Activated T-cell treated with anti-CD3 and anti-CD28 coated beads, Interleukin-2, amount 50 U/mL, for 72 hours (primary cell): ENCODE data around the gene DHX8. TPM values are rescaled to one million over a fixed set of nuclear protein-coding genes. Genes with fewer than 3 reads are reported as not detected.

Source experiments
- ATAC-seq, 2 donors: fragments of 150-1000 bp; cut with Tn5 transposase; replicated peaks in 1 of 2; 2 replicates each; pipeline ENCODE4 v1.10.0; 2021; ENCODE audit warnings: moderate library complexity in 2 of 2, mild to moderate bottlenecking in 1 of 2
- DNase-seq, 2 donors: peaks; one replicate each; pipeline ENCODE4 v3.0.0; 2021 to 2022; ENCODE audit warnings: mixed read lengths in 1 of 2
- H3K27ac Mint-ChIP-seq: one replicate; pipeline ENCODE4 v1.8.0; 2022; ENCODE audit warnings: mild to moderate bottlenecking, moderate library complexity, mixed read lengths
- H3K27me3 Mint-ChIP-seq: one replicate; pipeline ENCODE4 v1.8.0; 2022; ENCODE audit warnings: low read depth, mixed read lengths
- H3K36me3 Mint-ChIP-seq, 2 donors: one replicate each; pipeline ENCODE4 v1.8.0; 2022; ENCODE audit warnings: mixed read lengths in 2 of 2, mild to moderate bottlenecking in 1 of 2; ENCODE audit not compliant: insufficient read depth in 2 of 2
- H3K4me1 Mint-ChIP-seq: one replicate; pipeline ENCODE4 v1.8.0; 2022; ENCODE audit warnings: low read depth, mixed read lengths
- H3K4me3 Mint-ChIP-seq, 2 donors: one replicate each; pipeline ENCODE4 v1.8.0; 2022; ENCODE audit warnings: mild to moderate bottlenecking in 2 of 2, mixed read lengths in 2 of 2, moderate library complexity in 2 of 2
- H3K9me3 Mint-ChIP-seq, 2 donors: one replicate each; pipeline ENCODE4 v1.8.0; 2022; ENCODE audit warnings: mixed read lengths in 2 of 2
- total RNA-seq, 2 donors: library from RNA; stranded (reverse); gene quantifications; one replicate each; pipeline ENCODE4 v1.2.3, GENCODE V29; 2022

The DHX8 gene
- total RNA-seq, 2 donors from 2014 or later: 53.8 to 61.1 TPM

- peaks cover 0 to 2% of the 10 kb centered on the region in 2 donors for H3K36me3 Mint-ChIP-seq
- H3K27ac Mint-ChIP-seq: no peak overlapping the region
- H3K27me3 Mint-ChIP-seq: peaks cover 44% of the 10 kb centered on the region
- H3K4me3 Mint-ChIP-seq: no peak overlapping the region
- no peak for ATAC-seq
- H3K9me3 Mint-ChIP-seq: no peaks in the 10 kb centered on the region
- no peak for DNase-seq
- H3K4me1 Mint-ChIP-seq: peaks cover 17% of the 10 kb centered on the region
Observed at GRCh38 chr17:43548689-43549379, 65.1 kb downstream of the DHX8 start.

GRCh38 chr17:43549496-43549895 is 65.7 kb downstream of the DHX8 start:
- Mint-ChIP-seq H3K4me3 (no peak overlapping the region), H3K27me3 (peaks cover 38% of the 10 kb centered on the region), H3K4me1 (peaks cover 16% of the 10 kb centered on the region), H3K27ac (no peak overlapping the region), H3K36me3 (peaks cover 0 to 2% of the 10 kb centered on the region in 2 donors), H3K9me3 (no peaks in the 10 kb centered on the region)
- ATAC-seq (no peak), DNase-seq (no peak)

GRCh38 chr17:43550754-43551153 is 67.0 kb downstream of the DHX8 start:
- Mint-ChIP-seq H3K4me1 (peaks cover 11% of the 10 kb centered on the region), H3K4me3 (no peak overlapping the region), H3K27ac (no peak overlapping the region), H3K9me3 (no peaks in the 10 kb centered on the region), H3K36me3 (no peaks in the 10 kb centered on the region), H3K27me3 (peaks cover 31% of the 10 kb centered on the region)
- no peak for DNase-seq
- ATAC-seq: no peak

- no peak for DNase-seq
- no peak overlapping the region for H3K4me3 Mint-ChIP-seq
- H3K27ac Mint-ChIP-seq: no peak overlapping the region
- no peaks in the 10 kb centered on the region for H3K9me3 Mint-ChIP-seq
- no peak for ATAC-seq
- peaks cover 7% of the 10 kb centered on the region for H3K4me1 Mint-ChIP-seq
- peaks cover 30% of the 10 kb centered on the region for H3K27me3 Mint-ChIP-seq
- no peaks in the 10 kb centered on the region for H3K36me3 Mint-ChIP-seq
Observed at GRCh38 chr17:43552229-43552837, 68.6 kb downstream of the DHX8 start.

- DNase-seq (no peak), ATAC-seq (no peak)
- H3K4me3 Mint-ChIP-seq: no peak overlapping the region
- peaks cover 6% of the 10 kb centered on the region for H3K4me1 Mint-ChIP-seq
- peaks cover 22% of the 10 kb centered on the region for H3K27me3 Mint-ChIP-seq
- no peaks in the 10 kb centered on the region for H3K9me3 Mint-ChIP-seq
- no peaks in the 10 kb centered on the region for H3K36me3 Mint-ChIP-seq
- no peak overlapping the region for H3K27ac Mint-ChIP-seq
Observed at GRCh38 chr17:43553573-43553972, 69.8 kb downstream of the DHX8 start.

GRCh38 chr17:43554857-43555256 is 71.1 kb downstream of the DHX8 start:
- no peak for ATAC-seq
- DNase-seq: no peak

GRCh38 chr17:43556292-43556691 is 72.5 kb downstream of the DHX8 start:
- DNase-seq: no peak
- Mint-ChIP-seq H3K4me3 (no peak overlapping the region), H3K9me3 (no peaks in the 10 kb centered on the region), H3K27me3 (peaks cover 25% of the 10 kb centered on the region), H3K36me3 (no peaks in the 10 kb centered on the region), H3K4me1 (peaks cover 6% of the 10 kb centered on the region), H3K27ac (no peak overlapping the region)
- peak; percentile 27 to 33 for ATAC-seq

More at GRCh38 chr17:43554857-43555256, 71.1 kb downstream of the DHX8 start:
- Mint-ChIP-seq H3K9me3 (no peaks in the 10 kb centered on the region), H3K27ac (no peak overlapping the region), H3K4me1 (peaks cover 6% of the 10 kb centered on the region), H3K27me3 (peaks cover 25% of the 10 kb centered on the region), H3K4me3 (no peak overlapping the region), H3K36me3 (no peaks in the 10 kb centered on the region)

GRCh38 chr17:43558805-43559160 is 75.0 kb downstream of the DHX8 start:
- ATAC-seq: no peak
- Mint-ChIP-seq H3K27me3 (peaks cover 50% of the 10 kb centered on the region), H3K4me3 (no peak overlapping the region), H3K27ac (no peak overlapping the region), H3K36me3 (no peaks in the 10 kb centered on the region), H3K9me3 (no peaks in the 10 kb centered on the region), H3K4me1 (peaks cover 6% of the 10 kb centered on the region)
- no peak for DNase-seq

- no peak for DNase-seq
- Mint-ChIP-seq H3K4me3 (no peak overlapping the region), H3K9me3 (no peaks in the 10 kb centered on the region), H3K4me1 (peaks cover 6% of the 10 kb centered on the region), H3K27me3 (peaks cover 54% of the 10 kb centered on the region), H3K36me3 (no peaks in the 10 kb centered on the region), H3K27ac (no peak overlapping the region)
- ATAC-seq: no peak
Observed at GRCh38 chr17:43559161-43559816, 75.5 kb downstream of the DHX8 start.

- Mint-ChIP-seq H3K4me3 (no peak overlapping the region), H3K27me3 (peaks cover 59% of the 10 kb centered on the region), H3K36me3 (no peaks in the 10 kb centered on the region), H3K4me1 (peaks cover 6% of the 10 kb centered on the region), H3K9me3 (no peaks in the 10 kb centered on the region), H3K27ac (no peak overlapping the region)
- no peak for DNase-seq
- ATAC-seq: peak; percentile 25 to 35
Observed at GRCh38 chr17:43560461-43561427, 77.0 kb downstream of the DHX8 start.

- no peak for DNase-seq
- Mint-ChIP-seq H3K9me3 (no peaks in the 10 kb centered on the region), H3K36me3 (no peaks in the 10 kb centered on the region), H3K27ac (no peak overlapping the region), H3K4me1 (no peaks in the 10 kb centered on the region), H3K4me3 (no peak overlapping the region), H3K27me3 (peaks cover 52% of the 10 kb centered on the region)
- ATAC-seq: no peak
Observed at GRCh38 chr17:43562679-43563599, 79.2 kb downstream of the DHX8 start.
